Endodermal cell (in vitro differentiated cells): ENCODE results near the gene TMEM106C. TPM values are rescaled to one million over a fixed set of nuclear protein-coding genes. Genes with fewer than 3 reads are reported as not detected.

Experiments used
- DNase-seq: peaks from one replicate; pipeline ENCODE4 v3.0.0-alpha.2; 2017
- H3K27ac ChIP-seq: 2 replicates; pipeline ENCODE4 v1.5.1; 2013; ENCODE audit warnings: mild to moderate bottlenecking, low read depth, low read length, moderate library complexity
- H3K27me3 ChIP-seq: 2 replicates; pipeline ENCODE4 v1.6.1; 2013; ENCODE audit warnings: mild to moderate bottlenecking, low read length, moderate library complexity; ENCODE audit not compliant: insufficient read depth, control insufficient read depth, poor library complexity, severe bottlenecking
- H3K36me3 ChIP-seq: 2 replicates; pipeline ENCODE4 v1.7.0; 2013; ENCODE audit warnings: mild to moderate bottlenecking, low read length, moderate library complexity; ENCODE audit not compliant: control insufficient read depth, insufficient read depth
- H3K4me1 ChIP-seq: one replicate; pipeline ENCODE4 v1.7.0; 2013; ENCODE audit warnings: low read length; ENCODE audit not compliant: control insufficient read depth, insufficient read depth
- H3K4me3 ChIP-seq: 2 replicates; pipeline ENCODE4 v1.5.1; 2013; ENCODE audit warnings: mild to moderate bottlenecking, low read length, moderate library complexity
- H3K9ac ChIP-seq: 2 replicates; pipeline ENCODE4 v1.6.1; 2013; ENCODE audit warnings: mild to moderate bottlenecking, low read length, moderate library complexity; ENCODE audit not compliant: poor library complexity, severe bottlenecking; ENCODE audit errors: extremely low read depth
- H3K9me3 ChIP-seq: 2 replicates; pipeline ENCODE4 v1.6.1; 2013; ENCODE audit warnings: mild to moderate bottlenecking, low read length, moderate library complexity; ENCODE audit not compliant: control insufficient read depth
- H3K27ac Mint-ChIP-seq: 2 replicates; pipeline ENCODE4 v1.8.0; 2020; ENCODE audit warnings: mixed read lengths
- H3K27me3 Mint-ChIP-seq: 2 replicates; pipeline ENCODE4 v1.8.0; 2021; ENCODE audit warnings: mild to moderate bottlenecking, mixed read lengths; ENCODE audit not compliant: insufficient read depth
- H3K36me3 Mint-ChIP-seq: 2 replicates; pipeline ENCODE4 v1.8.0; 2020; ENCODE audit warnings: low read depth, mixed read lengths
- H3K4me1 Mint-ChIP-seq: 2 replicates; pipeline ENCODE4 v1.8.0; 2020; ENCODE audit warnings: mixed read lengths
- H3K4me3 Mint-ChIP-seq: 2 replicates; pipeline ENCODE4 v1.8.0; 2020; ENCODE audit warnings: mild to moderate bottlenecking, moderate library complexity, mixed read lengths
- H3K9me3 Mint-ChIP-seq: 2 replicates; pipeline ENCODE4 v1.8.0; 2020; ENCODE audit warnings: mild to moderate bottlenecking, mixed read lengths
- WGBS, 2 experiments: methylation state at CpG; one replicate each; pipeline versions ENCODE4 v1.1.5 to v1.1.7; 2013; ENCODE audit warnings: missing lambda C conversion rate in 2 of 2, mixed read lengths in 1 of 2; ENCODE audit not compliant: insufficient coverage in 1 of 2, insufficient read length in 1 of 2; 5-methylcytosine and 5-hydroxymethylcytosine counted together
- total RNA-seq, 2 donors: library from RNA; stranded (reverse); fragmentation: NEBNext Ultra II Directional in 1 of 2; extraction: Animal tissue kit (Norgen Biotek cat#: 25700) in 1 of 2; gene quantifications; 2 replicates in 1 of 2; 3 replicates in 1 of 2; pipeline ENCODE4 v1.2.1, GENCODE V29; 2021
- TF ChIP-seq, protein P1 (sequence below): fragments of 200-600 bp; sonication (generic); conservative IDR thresholded peaks from 2 replicates; pipeline ENCODE4 v1.5.0; 2021; ENCODE audit warnings: antibody characterized with exemption, mild to moderate bottlenecking

TMEM106C gene
- total RNA-seq, 2 donors from 2014 or later = 17.3 to 61.6 TPM

DNA sequence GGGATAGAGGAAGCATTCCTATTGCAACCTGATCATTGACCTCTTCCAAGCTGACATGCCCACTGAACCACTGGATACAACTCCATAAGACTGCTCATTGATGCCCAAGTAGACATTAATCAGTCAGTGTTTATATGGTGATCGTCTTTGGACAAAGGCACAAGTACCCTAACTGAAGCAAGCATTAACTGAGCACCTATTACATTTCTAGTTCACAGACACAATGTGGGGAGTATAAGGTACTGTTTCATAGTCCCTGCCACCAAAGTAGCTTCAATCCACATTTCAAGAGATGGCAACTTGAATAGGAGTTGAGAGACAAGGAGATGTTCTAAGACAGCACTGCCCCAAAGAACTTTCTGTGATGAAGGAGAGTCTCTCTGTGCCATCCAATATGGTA lies 51.7 kb downstream of the TMEM106C start:
- Histone ChIP-seq H3K9ac (no peak overlapping the region), H3K4me1 (no peaks in the 10 kb centered on the region), H3K4me3 (no peak overlapping the region), H3K36me3 (no peaks in the 10 kb centered on the region), H3K9me3 (no peaks in the 10 kb centered on the region), H3K27ac (no peak overlapping the region), H3K27me3 (peaks cover 100% of the 10 kb centered on the region)
- DNase-seq = no peak
- Mint-ChIP-seq H3K9me3 (no peaks in the 10 kb centered on the region), H3K27me3 (peaks cover 100% of the 10 kb centered on the region), H3K4me1 (no peaks in the 10 kb centered on the region), H3K27ac (no peak overlapping the region), H3K36me3 (no peaks in the 10 kb centered on the region), H3K4me3 (no peak overlapping the region)
- TF ChIP-seq, protein P1, sequence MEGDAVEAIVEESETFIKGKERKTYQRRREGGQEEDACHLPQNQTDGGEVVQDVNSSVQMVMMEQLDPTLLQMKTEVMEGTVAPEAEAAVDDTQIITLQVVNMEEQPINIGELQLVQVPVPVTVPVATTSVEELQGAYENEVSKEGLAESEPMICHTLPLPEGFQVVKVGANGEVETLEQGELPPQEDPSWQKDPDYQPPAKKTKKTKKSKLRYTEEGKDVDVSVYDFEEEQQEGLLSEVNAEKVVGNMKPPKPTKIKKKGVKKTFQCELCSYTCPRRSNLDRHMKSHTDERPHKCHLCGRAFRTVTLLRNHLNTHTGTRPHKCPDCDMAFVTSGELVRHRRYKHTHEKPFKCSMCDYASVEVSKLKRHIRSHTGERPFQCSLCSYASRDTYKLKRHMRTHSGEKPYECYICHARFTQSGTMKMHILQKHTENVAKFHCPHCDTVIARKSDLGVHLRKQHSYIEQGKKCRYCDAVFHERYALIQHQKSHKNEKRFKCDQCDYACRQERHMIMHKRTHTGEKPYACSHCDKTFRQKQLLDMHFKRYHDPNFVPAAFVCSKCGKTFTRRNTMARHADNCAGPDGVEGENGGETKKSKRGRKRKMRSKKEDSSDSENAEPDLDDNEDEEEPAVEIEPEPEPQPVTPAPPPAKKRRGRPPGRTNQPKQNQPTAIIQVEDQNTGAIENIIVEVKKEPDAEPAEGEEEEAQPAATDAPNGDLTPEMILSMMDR = no peak
- 71% methylated on average over 1 of the region's 1 CpG; no CpG with 5 or more reads in 1 of the 2 experiments for WGBS, 2 experiments

DNA sequence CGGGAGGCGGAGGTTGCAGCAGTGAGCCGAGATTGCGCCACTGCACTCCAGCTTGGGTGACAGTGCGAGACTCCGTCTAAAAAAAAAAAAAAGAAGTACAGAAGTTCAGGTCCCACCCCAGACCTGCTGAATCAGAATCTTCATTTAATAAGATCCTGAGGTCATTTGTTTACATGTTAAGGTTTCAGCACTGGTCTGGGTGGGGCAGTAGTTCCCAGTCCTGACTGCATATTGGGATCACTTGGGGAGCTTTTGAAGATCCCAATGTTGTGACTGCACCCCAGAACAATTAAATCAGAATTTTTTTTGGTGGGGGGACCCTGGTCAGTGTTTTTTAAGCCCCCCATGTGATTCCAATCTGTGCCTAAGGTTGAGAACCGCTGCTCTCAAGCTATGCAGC lies 52.6 kb downstream of the TMEM106C start:
- peaks cover 100% of the 10 kb centered on the region for H3K27me3 Mint-ChIP-seq
- peaks cover 100% of the 10 kb centered on the region for H3K27me3 ChIP-seq
- no peak overlapping the region for H3K9ac ChIP-seq
- H3K36me3 Mint-ChIP-seq = no peaks in the 10 kb centered on the region
- H3K27ac ChIP-seq = no peak overlapping the region
- no peaks in the 10 kb centered on the region for H3K9me3 ChIP-seq
- no peak overlapping the region for H3K27ac Mint-ChIP-seq
- 71 to 91% methylated on average over 7 of the region's 7 CpGs for WGBS, 2 experiments
- no peaks in the 10 kb centered on the region for H3K9me3 Mint-ChIP-seq
- H3K36me3 ChIP-seq = no peaks in the 10 kb centered on the region
- no peak overlapping the region for H3K4me3 Mint-ChIP-seq
- TF ChIP-seq, protein P1 = no peak
- H3K4me1 Mint-ChIP-seq = no peaks in the 10 kb centered on the region
- no peaks in the 10 kb centered on the region for H3K4me1 ChIP-seq
- DNase-seq = no peak
- H3K4me3 ChIP-seq = no peak overlapping the region

DNA sequence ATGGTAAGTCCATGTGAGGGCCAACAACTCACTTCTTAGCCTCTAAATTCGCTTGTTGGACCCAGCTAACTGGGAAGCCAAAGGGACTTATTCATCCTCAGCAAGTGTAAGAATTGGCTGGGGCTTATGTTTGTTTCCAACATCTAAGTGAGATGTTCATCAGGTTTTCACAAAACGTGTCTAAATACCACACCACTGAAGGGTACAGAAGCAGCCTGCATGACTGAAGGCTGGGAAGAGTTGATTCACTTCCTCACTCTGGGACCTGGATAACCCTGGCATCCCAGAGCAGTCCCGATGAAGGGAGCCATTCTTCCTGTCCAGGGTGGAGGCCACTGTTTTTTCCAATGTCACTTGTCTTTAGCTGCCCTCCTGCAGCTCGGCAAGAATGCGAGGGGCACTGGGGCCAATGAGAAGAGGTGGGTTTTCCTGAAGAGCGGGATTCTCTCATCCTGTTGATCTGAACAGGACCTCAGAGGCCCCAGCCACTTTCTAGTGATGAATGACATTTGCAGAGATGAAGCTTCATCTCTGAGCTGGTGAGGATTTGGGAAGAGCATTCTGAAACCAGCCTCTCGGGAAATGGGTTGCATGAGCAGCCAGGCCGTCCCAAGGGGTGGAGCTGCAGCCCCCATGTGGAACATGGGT lies 53.1 kb downstream of the TMEM106C start:
- no peak overlapping the region for H3K9ac ChIP-seq
- no peaks in the 10 kb centered on the region for H3K4me1 ChIP-seq
- WGBS, 2 experiments = 57 to 65% methylated on average over 5 to 8 of the region's 8 CpGs
- H3K9me3 ChIP-seq = no peaks in the 10 kb centered on the region
- H3K4me3 ChIP-seq = no peak overlapping the region
- H3K27me3 ChIP-seq = peaks cover 98% of the 10 kb centered on the region
- Mint-ChIP-seq H3K27ac (no peak overlapping the region), H3K36me3 (no peaks in the 10 kb centered on the region), H3K4me1 (peaks cover under 1% of the 10 kb centered on the region), H3K4me3 (no peak overlapping the region), H3K27me3 (peaks cover 100% of the 10 kb centered on the region), H3K9me3 (no peaks in the 10 kb centered on the region)
- H3K27ac ChIP-seq = no peak overlapping the region
- H3K36me3 ChIP-seq = no peaks in the 10 kb centered on the region
- no peak for DNase-seq
- TF ChIP-seq, protein P1 = no peak
